ENCODE data around the gene ZNF425. TPM values are rescaled to one million over a fixed set of nuclear protein-coding genes. Genes with fewer than 3 reads are reported as not detected.

Gene ZNF425
- total RNA-seq, 1 experiment from 2014 or later: 3.0 TPM

GRCh38 chr7:149053885-149054284 lies 72.2 kb downstream of the ZNF425 start:
- DNase-seq (ENCODE audit: low read depth, low spot score): no peak
- in situ Hi-C loops (cut with HindIII; ENCODE audit: low pct_unique_long_range_greater_than_20kb, low sequenced_read_pairs): no loop called here
- no peaks in the 10 kb centered on the region for H3K27me3 ChIP-seq (ENCODE audit: control insufficient read depth, insufficient read depth, low read length)
- H3K4me3 ChIP-seq (ENCODE audit: low read depth in 2 of 2, low read length in 2 of 2): no peak overlapping the region
- no peak overlapping the region for H3K27ac ChIP-seq (ENCODE audit: low read length)
- BruUV-seq (replicated peaks): no TSS peak
- intact Hi-C loops (cut with micrococcal nuclease; ENCODE audit: unreplicated experiment): no loop called here
- ChIA-PET POLR2A (no interaction called here), CTCF (no interaction called here)
- ATAC-seq: no peak
- no peaks in the 10 kb centered on the region for H3K4me1 ChIP-seq (ENCODE audit: control insufficient read depth, insufficient read depth, low read length)
- H3K36me3 ChIP-seq (ENCODE audit: control insufficient read depth, insufficient read depth, low read length): no peaks in the 10 kb centered on the region
- TF ChIP-seq POLR2AphosphoS5 (IDR thresholded peaks at IDR 0.05; ENCODE audit: low read depth, low read length) (no peak), SIN3A (IDR thresholded peaks at IDR 0.05; ENCODE audit: borderline replicate concordance, insufficient read depth, low read depth, low read length) (no peak), CTCF (IDR thresholded peaks at IDR 0.05) (no peak), TCF7L2 (IDR thresholded peaks at IDR 0.05; ENCODE audit: low read depth, low read length) (no peak), REST (IDR thresholded peaks at IDR 0.05; ENCODE audit: insufficient read depth in 1 of 2, low read depth in 2 of 2, low read length in 1 of 2) (no peak)
- no peaks in the 10 kb centered on the region for H3K9me3 ChIP-seq (ENCODE audit: control insufficient read depth, insufficient read depth, low read depth, low read length)

- Histone ChIP-seq H3K9me3 (ENCODE audit: control insufficient read depth, insufficient read depth, low read depth, low read length) (no peaks in the 10 kb centered on the region), H3K27ac (ENCODE audit: low read length) (no peak overlapping the region), H3K36me3 (ENCODE audit: control insufficient read depth, insufficient read depth, low read length) (no peaks in the 10 kb centered on the region), H3K4me1 (ENCODE audit: control insufficient read depth, insufficient read depth, low read length) (no peaks in the 10 kb centered on the region), H3K27me3 (ENCODE audit: control insufficient read depth, insufficient read depth, low read length) (no peaks in the 10 kb centered on the region), H3K4me3 (ENCODE audit: low read depth in 2 of 2, low read length in 2 of 2) (no peak overlapping the region)
- DNase-seq (ENCODE audit: low read depth, low spot score) (no peak), ATAC-seq (no peak)
- in situ Hi-C loops (cut with HindIII; ENCODE audit: low pct_unique_long_range_greater_than_20kb, low sequenced_read_pairs): no loop called here
- POLR2A ChIA-PET: no interaction called here
- BruUV-seq (replicated peaks): no TSS peak
- TF ChIP-seq POLR2AphosphoS5 (IDR thresholded peaks at IDR 0.05; ENCODE audit: low read depth, low read length): no peak
- no peak for TF ChIP-seq CTCF (IDR thresholded peaks at IDR 0.05)
- TF ChIP-seq REST (IDR thresholded peaks at IDR 0.05; ENCODE audit: insufficient read depth in 1 of 2, low read depth in 2 of 2, low read length in 1 of 2): no peak
- no peak for TF ChIP-seq SIN3A (IDR thresholded peaks at IDR 0.05; ENCODE audit: borderline replicate concordance, insufficient read depth, low read depth, low read length)
- no peak for TF ChIP-seq TCF7L2 (IDR thresholded peaks at IDR 0.05; ENCODE audit: low read depth, low read length)
- intact Hi-C loops (cut with micrococcal nuclease; ENCODE audit: unreplicated experiment): no loop called here
- CTCF ChIA-PET: no interaction called here
These were observed 72.7 kb downstream of the ZNF425 start for GRCh38 chr7:149053384-149053783.

Other genes starting within 250 kb of the ZNF425 start
- 38.3 TPM for gene EZH2, start 242.0 kb downstream of the ZNF425 start, total RNA-seq (2021; ENCODE audit: unreplicated experiment)
- gene PDIA4, start 97.8 kb downstream of the ZNF425 start, total RNA-seq (2021; ENCODE audit: unreplicated experiment): 281 TPM
- 10.1 TPM for gene ZNF786, start 35.6 kb downstream of the ZNF425 start, total RNA-seq (2021; ENCODE audit: unreplicated experiment)
- gene ZNF398, start 21.1 kb upstream of the ZNF425 start, total RNA-seq (2021; ENCODE audit: unreplicated experiment): 14.1 TPM
- gene ZNF282, start 69.2 kb upstream of the ZNF425 start, total RNA-seq (2021; ENCODE audit: unreplicated experiment): 31.6 TPM
- gene ZNF212, start 113.3 kb upstream of the ZNF425 start, total RNA-seq (2021; ENCODE audit: unreplicated experiment): 11.3 TPM
- 16.6 TPM for gene ZNF783, start 135.9 kb upstream of the ZNF425 start, total RNA-seq (2021; ENCODE audit: unreplicated experiment)

Data from Panc1 (cell line).